Measurements from ENCODE around the gene PPFIA2.

GRCh38 chr12:81797100-81797499 is 38.0 kb upstream of the PPFIA2 start:
- TF ChIP-seq CTCF (IDR thresholded peaks at IDR 0.05) (peak; percentile 65), ZFX (IDR thresholded peaks at IDR 0.05; ENCODE audit: borderline replicate concordance) (no peak)
